OCI-LY3 (cell line): ENCODE measurements around the gene YLPM1.

Experiments used
- EZH2phosphoT487 ChIP-seq: fragments of 200-600 bp; shearing (Covaris generic); IDR thresholded peaks from 2 replicates; pipeline ENCODE4 v1.6.1; 2018; ENCODE audit warnings: antibody characterized with exemption, mixed run types, low read depth
- TF ChIP-seq, protein P1 (sequence below): fragments of 200-600, 300-600 bp; sonication (generic); IDR thresholded peaks from 2 replicates; pipeline ENCODE4 v1.5.1; 2014; ENCODE audit warnings: antibody characterized with exemption, low read length, low read depth

DNA sequence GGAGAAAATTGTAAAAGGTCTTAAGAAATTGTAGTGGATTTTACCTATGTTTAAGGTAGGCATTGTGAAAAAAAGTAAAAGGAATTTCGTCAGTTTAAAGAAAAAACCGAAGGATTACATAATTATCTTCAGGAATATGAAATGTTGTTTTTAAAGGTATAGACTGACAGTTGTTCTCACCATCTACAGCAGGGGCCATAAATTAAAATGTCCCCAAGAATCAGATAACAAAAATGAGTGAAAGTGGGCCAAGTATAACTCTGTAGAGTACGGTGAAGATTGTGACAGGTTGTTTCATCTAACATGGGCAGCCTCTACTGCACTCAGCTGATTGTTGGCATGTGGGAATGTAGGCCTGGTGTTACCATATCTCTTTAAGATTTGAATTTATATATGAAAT lies 38.3 kb downstream of the YLPM1 start:
- TF ChIP-seq, protein P1, sequence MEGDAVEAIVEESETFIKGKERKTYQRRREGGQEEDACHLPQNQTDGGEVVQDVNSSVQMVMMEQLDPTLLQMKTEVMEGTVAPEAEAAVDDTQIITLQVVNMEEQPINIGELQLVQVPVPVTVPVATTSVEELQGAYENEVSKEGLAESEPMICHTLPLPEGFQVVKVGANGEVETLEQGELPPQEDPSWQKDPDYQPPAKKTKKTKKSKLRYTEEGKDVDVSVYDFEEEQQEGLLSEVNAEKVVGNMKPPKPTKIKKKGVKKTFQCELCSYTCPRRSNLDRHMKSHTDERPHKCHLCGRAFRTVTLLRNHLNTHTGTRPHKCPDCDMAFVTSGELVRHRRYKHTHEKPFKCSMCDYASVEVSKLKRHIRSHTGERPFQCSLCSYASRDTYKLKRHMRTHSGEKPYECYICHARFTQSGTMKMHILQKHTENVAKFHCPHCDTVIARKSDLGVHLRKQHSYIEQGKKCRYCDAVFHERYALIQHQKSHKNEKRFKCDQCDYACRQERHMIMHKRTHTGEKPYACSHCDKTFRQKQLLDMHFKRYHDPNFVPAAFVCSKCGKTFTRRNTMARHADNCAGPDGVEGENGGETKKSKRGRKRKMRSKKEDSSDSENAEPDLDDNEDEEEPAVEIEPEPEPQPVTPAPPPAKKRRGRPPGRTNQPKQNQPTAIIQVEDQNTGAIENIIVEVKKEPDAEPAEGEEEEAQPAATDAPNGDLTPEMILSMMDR = no peak
- no peak for TF ChIP-seq EZH2phosphoT487
